GM12801 (cell line): ENCODE measurements around the gene UQCC2.

Experiments
- CTCF ChIP-seq: IDR thresholded peaks from one replicate; pipeline ENCODE4 v1.5.1; 2011; ENCODE audit warnings: control low read depth; ENCODE audit not compliant: insufficient read length; ENCODE audit errors: extremely low read depth

The UQCC2 gene

DNA sequence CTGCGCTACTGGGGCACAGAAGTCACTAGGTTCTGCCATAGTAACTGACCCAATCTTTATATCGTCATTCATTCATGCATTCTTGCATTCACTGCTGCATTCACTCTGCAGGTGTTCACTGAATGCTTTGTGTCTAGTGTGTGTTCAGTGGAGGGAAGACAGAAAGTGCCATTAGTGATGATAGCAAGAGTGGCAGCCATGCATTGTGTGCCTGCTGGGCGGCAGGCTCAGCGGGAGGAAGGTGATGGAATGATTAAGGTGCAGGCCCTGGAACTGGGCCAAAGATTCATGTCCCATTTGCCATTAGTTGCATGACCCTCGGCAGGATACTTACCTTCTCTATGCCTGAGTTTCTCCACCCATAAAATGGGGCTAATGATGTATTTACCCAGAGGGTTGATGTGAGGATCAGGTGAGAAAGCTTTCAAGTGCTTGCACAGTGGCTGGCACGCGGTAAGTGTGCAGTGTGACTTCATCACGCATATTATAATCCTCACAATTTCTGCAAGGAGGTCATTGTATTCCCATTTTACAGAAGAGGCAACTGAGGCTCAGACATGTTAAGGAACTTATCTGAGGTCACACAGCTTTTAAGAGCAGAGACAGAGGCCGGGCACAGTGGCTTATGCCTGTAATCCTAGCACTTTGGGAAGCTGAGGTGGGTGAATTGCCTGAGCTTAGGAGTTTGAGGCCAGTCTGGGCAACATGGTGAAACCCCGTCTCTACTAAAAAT is 50.2 kb downstream of the UQCC2 start:
- no peak for TF ChIP-seq CTCF

DNA sequence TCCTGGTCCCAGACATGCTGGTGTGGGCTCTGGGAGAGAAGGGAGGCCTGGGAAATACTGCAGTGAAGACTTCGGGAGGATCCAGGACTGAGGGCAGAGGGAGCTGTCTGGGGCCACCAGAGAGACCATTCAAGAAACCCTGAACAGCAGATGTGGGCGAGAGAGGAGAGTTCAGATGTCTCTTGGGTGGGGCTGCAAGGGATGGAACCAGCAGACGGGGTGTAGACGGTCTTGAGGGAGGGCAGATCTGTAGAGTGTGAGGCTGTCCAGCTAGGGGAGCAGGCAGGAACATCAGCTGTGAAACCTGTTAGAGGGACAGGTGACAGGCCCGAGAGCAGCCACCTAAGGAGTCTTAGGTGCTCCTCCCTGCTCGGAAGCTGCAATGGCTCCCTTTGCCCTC is 51.5 kb downstream of the UQCC2 start:
- TF ChIP-seq CTCF: no peak

DNA sequence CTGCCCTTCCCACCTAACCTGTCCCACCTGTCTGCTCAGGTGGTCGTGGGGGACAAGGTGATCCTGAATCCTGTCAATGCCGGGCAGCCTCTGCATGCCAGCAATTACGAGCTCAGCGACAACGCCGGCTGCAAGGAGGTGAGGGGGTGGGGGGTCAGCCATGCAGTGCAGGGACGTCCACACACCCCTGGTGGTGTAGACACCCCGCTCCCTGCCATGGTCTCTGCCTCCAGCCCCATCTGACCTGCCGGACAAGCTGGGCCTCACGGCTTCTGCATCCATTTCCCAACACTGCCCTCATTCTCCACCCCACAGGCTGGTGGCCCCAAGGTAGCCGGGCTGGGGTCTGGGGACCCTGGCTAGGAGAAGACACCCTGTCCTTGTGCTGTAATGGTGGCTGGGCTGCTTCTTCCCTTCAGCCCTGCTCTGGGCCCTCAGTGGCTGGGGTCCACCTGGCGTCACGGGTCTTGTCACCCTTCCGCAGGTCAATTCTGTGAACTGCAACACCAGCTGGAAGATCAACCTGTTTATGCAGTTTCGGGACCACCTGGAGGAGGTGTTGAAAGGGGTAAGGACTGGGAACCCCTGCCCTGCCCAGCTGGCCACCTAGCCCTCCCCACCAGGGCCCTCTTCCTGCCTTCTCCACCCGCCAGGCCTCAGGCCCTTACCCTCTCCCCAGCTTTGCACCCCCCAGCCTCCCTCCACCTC is 52.4 kb downstream of the UQCC2 start:
- TF ChIP-seq CTCF: no peak

- no peak for TF ChIP-seq CTCF
These were observed 54.7 kb downstream of the UQCC2 start for GRCh38 chr6:33656844-33657243.

DNA sequence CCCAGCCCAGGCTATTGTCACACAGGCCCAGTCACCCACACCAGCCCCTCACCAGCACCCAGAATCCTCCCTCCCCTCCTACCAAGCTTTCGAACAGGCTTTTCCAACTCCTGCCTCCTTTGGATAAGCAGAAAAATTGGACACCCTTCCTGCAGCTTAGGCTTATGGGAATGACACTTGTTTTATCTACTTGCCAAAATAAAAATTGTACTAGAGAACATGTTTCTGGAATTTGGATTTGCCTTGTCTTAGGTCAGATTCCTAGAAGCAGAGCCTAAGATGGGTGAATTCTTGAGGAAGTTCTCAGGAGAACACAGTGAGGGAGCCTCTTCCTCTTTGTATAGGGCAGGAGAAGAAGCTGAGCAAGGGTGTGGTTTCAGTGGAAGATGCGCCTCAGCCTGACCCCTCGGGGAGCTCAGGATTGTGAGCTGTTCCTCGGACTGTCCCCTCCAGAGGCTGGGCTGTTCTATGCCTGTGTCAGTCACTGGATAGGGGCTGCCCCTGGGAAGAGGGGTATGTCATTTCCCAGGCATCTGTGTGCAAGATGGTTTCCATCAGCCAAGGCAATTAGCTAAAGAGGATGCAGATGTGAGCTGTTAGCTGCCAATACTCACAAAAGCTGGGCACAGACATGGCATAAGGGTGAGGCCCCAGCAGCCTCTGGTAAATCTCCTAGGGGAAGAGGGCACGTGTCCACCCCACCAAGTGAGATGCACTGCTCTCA is 56.5 kb downstream of the UQCC2 start:
- TF ChIP-seq CTCF: no peak

DNA sequence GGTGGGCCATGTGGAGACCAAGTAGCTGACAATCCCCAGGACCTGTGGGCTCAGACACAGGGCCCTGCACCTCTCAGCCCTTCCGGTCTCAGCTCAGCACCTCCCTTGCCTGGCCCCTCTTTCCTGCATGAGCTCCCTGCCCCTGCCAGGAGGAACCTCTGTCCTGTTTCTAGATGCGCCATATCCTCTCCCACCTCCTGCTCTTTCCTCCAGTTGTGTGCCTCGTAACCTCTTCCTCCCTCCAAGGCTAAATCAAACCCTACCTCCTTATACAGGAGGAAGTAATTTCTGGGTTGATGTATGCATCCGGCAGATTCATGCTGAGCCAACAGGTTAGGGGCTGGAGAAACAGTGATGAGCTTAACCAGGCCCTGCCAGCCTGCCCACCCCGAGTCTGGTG is 59.5 kb downstream of the UQCC2 start:
- TF ChIP-seq CTCF: no peak

DNA sequence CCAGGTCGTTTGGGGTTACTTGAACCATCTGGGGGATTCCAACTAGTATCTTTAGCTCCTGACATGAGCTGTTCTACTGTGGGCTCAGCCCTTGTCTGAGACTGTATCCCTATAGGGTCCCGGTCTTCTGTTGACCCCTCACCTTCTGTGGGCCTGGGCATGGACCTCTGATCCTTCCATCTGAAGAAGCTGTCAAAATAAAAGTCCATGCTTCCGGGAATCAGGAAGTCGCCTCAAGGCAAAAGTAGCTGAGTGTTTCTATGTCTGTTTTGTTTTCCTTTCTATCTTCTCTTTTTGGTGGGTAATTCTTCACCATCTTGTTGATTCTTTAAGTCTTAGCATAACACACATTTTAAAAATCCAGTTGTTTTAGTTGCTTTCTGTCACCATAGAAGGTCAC is 60.1 kb downstream of the UQCC2 start:
- no peak for TF ChIP-seq CTCF
